Lung (tissue), 12 donors: Measurements from ENCODE around the gene ROBO3. TPM values are rescaled to one million over a fixed set of nuclear protein-coding genes. Genes with fewer than 3 reads are reported as not detected.
A peak's percentile ranks its signal among the peaks of the same experiment; 100 is the strongest.

Experiments used
- ATAC-seq: fragments of 200-7000 bp; cut with Tn5 transposase; one replicate; pipeline ENCODE4 v1.9.1; 2020; ENCODE audit warnings: moderate number of reproducible peaks; ENCODE audit not compliant: insufficient read depth, low FRiP score
- DNase-seq, 3 donors: peaks; one replicate each; pipeline ENCODE4 v3.0.0-alpha.2; 2013 to 2017
- H3K27ac ChIP-seq, 2 donors: one replicate each; pipeline ENCODE4 v1.5.1; 2013; ENCODE audit warnings: mild to moderate bottlenecking in 2 of 2, moderate library complexity in 2 of 2, control low read depth in 1 of 2, inconsistent platforms in 1 of 2, low read depth in 1 of 2, low read length in 1 of 2
- H3K27me3 ChIP-seq, 3 donors: one replicate each; pipeline ENCODE4 v1.5.1; 2013; ENCODE audit warnings: low read length in 2 of 3; ENCODE audit not compliant: control insufficient read depth in 3 of 3, insufficient read depth in 3 of 3
- H3K36me3 ChIP-seq, 4 donors: one replicate each; pipeline ENCODE4 v1.5.1; 2013; ENCODE audit warnings: low read length in 4 of 4, mild to moderate bottlenecking in 1 of 4, moderate library complexity in 1 of 4; ENCODE audit not compliant: control insufficient read depth in 4 of 4, insufficient read depth in 4 of 4
- H3K4me1 ChIP-seq, 5 donors: one replicate each; pipeline ENCODE4 v1.5.1; 2013; ENCODE audit warnings: low read length in 5 of 5, mild to moderate bottlenecking in 2 of 5, moderate library complexity in 1 of 5; ENCODE audit not compliant: control insufficient read depth in 5 of 5, insufficient read depth in 5 of 5
- H3K4me3 ChIP-seq: one replicate; pipeline ENCODE4 v1.5.1; 2013; ENCODE audit warnings: mild to moderate bottlenecking, control low read depth, moderate library complexity
- H3K9ac ChIP-seq, 2 donors: one replicate each; pipeline ENCODE4 v1.5.1; 2013; ENCODE audit warnings: low read length in 2 of 2, control low read depth in 1 of 2; ENCODE audit not compliant: insufficient read depth in 1 of 2
- H3K9me3 ChIP-seq, 4 donors: one replicate each; pipeline ENCODE4 v1.5.1; 2013; ENCODE audit warnings: low read length in 3 of 4, mild to moderate bottlenecking in 1 of 4, moderate library complexity in 1 of 4; ENCODE audit not compliant: control insufficient read depth in 4 of 4, insufficient read depth in 3 of 4
- CTCF ChIP-seq: IDR thresholded peaks from 2 replicates; pipeline ENCODE4 v1.5.1; 2012; ENCODE audit warnings: mild to moderate bottlenecking; ENCODE audit errors: control extremely low read depth, extremely low read depth
- WGBS, 2 donors: extraction: QIAGEN DNeasy Blood & Tissue Kit; methylation state at CpG; one replicate each; pipeline ENCODE4 v1.1.7; 2013; 5-methylcytosine and 5-hydroxymethylcytosine counted together
- polyA plus RNA-seq, 2 donors: library from polyadenylated mRNA; stranded (reverse); fragments of 200-250 nt; gene quantifications; one replicate each; pipeline ENCODE4 v1.2.1, GENCODE V29; 2013
- total RNA-seq, 2 donors: library from RNA; depleted of rRNA in 1 of 2; stranded (reverse); fragments of >200 nt in 1 of 2; gene quantifications; one replicate each; pipeline ENCODE4 v1.2.1, GENCODE V29; 2014 to 2021
- donor health status: control.
- donor health status: control.
- donor health status: Bipolar disorder and iron deficiency.
- donor health status: healthy.
- donor health status: DM: yes; HTN: yes; CAD: no.

Gene ROBO3
- total and polyA plus RNA-seq, 4 donors = 9.3 to 16.8 (median 15.1) TPM

GRCh38 chr11:124892146-124892545, 26.9 kb downstream of the ROBO3 start:
- ATAC-seq = no peak
- no peak for TF ChIP-seq CTCF
- H3K9ac ChIP-seq = no peak overlapping the region
- H3K27me3 ChIP-seq = no peaks in the 10 kb centered on the region
- DNase-seq = no peak
- no peaks in the 10 kb centered on the region for H3K9me3 ChIP-seq
- H3K36me3 ChIP-seq = peaks cover 0 to 4% (median 0%) of the 10 kb centered on the region in 4 donors
- no peak overlapping the region for H3K4me3 ChIP-seq
- peak overlapping the region in 1 of 2 donors; percentile 66 for H3K27ac ChIP-seq
- 88 to 92% methylated on average over 2 of the region's 2 CpGs for WGBS, 2 donors
- peaks cover 0 to 13% (median 10%) of the 10 kb centered on the region in 5 donors for H3K4me1 ChIP-seq

GRCh38 chr11:124892750-124893454, 27.7 kb downstream of the ROBO3 start:
- Histone ChIP-seq H3K9ac (no peak overlapping the region), H3K4me3 (no peak overlapping the region), H3K9me3 (no peaks in the 10 kb centered on the region), H3K36me3 (peaks cover 0 to 4% (median 0%) of the 10 kb centered on the region in 4 donors), H3K27ac (peak overlapping the region in 1 of 2 donors; percentile 85), H3K27me3 (no peaks in the 10 kb centered on the region), H3K4me1 (peaks cover 0 to 16% (median 9%) of the 10 kb centered on the region in 5 donors)
- WGBS, 2 donors = 58 to 62% methylated on average over 9 of the region's 9 CpGs
- TF ChIP-seq CTCF = no peak
- ATAC-seq = no peak
- no peak for DNase-seq

GRCh38 chr11:124893781-124894401, 28.7 kb downstream of the ROBO3 start:
- Histone ChIP-seq H3K9me3 (no peaks in the 10 kb centered on the region), H3K27ac (peak overlapping the region in 1 of 2 donors; percentile 85), H3K27me3 (no peaks in the 10 kb centered on the region), H3K9ac (no peak overlapping the region), H3K4me1 (peaks cover 0 to 26% (median 7%) of the 10 kb centered on the region in 5 donors), H3K4me3 (no peak overlapping the region), H3K36me3 (peaks cover 0 to 4% (median 0%) of the 10 kb centered on the region in 4 donors)
- DNase-seq (no peak), ATAC-seq (no peak)
- no peak for TF ChIP-seq CTCF
- WGBS, 2 donors = 82 to 92% methylated on average over 14 of the region's 14 CpGs
